Heart right ventricle (tissue), 16 donors: ENCODE measurements around the gene CMIP. TPM values are rescaled to one million over a fixed set of nuclear protein-coding genes. Genes with fewer than 3 reads are reported as not detected.

Experiments
- ATAC-seq, 8 donors: fragments of 200-7000 bp; cut with Tn5 transposase; one replicate each; pipeline ENCODE4 v1.9.1; 2020; ENCODE audit warnings: mild to moderate bottlenecking in 8 of 8, moderate library complexity in 8 of 8, moderate number of reproducible peaks in 1 of 8
- DNase-seq, 2 donors: peaks; one replicate each; pipeline ENCODE4 v3.0.0-alpha.2; 2020
- H3K27ac ChIP-seq, 10 donors: fragments of 200-600 bp; sonication (generic) in 2 of 10; one replicate each; pipeline versions ENCODE4 v1.5.0 to v1.8.0; 2020 to 2022; ENCODE audit warnings: mild to moderate bottlenecking in 3 of 10
- H3K27me3 ChIP-seq, 7 donors: fragments of 200-600 bp; one replicate each; pipeline ENCODE4 v1.8.0; 2021 to 2022; ENCODE audit warnings: mild to moderate bottlenecking in 2 of 7
- H3K36me3 ChIP-seq, 9 donors: fragments of 200-600 bp; sonication (generic) in 1 of 9; one replicate each; pipeline versions ENCODE4 v1.5.0 to v1.8.0; 2020 to 2022; ENCODE audit warnings: mild to moderate bottlenecking in 2 of 9
- H3K4me1 ChIP-seq, 9 donors: fragments of 200-600 bp; sonication (generic) in 1 of 9; one replicate each; pipeline versions ENCODE4 v1.5.0 to v1.8.0; 2020 to 2022; ENCODE audit warnings: mild to moderate bottlenecking in 4 of 9
- H3K4me3 ChIP-seq, 10 donors: fragments of 200-600 bp; sonication (generic) in 2 of 10; one replicate each; pipeline versions ENCODE4 v1.5.0 to v1.8.0; 2020 to 2022; ENCODE audit warnings: mild to moderate bottlenecking in 7 of 10, moderate library complexity in 2 of 10
- H3K9me3 ChIP-seq, 11 donors: fragments of 200-600 bp in 10 of 11; sonication (generic) in 2 of 11; one replicate each; pipeline versions ENCODE4 v1.5.0 to v1.8.0; 2013 to 2022; ENCODE audit warnings: mild to moderate bottlenecking in 2 of 11, control low read depth in 1 of 11, moderate library complexity in 1 of 11
- WGBS, 2 donors: extraction: QIAGEN DNeasy Blood & Tissue Kit; methylation state at CpG; one replicate each; pipeline ENCODE4 v1.1.7; 2013; ENCODE audit warnings: inconsistent platforms in 1 of 2; 5-methylcytosine and 5-hydroxymethylcytosine counted together
- intact Hi-C, 10 donors: fragments of 100-400 bp; cut with DNase I; formaldehyde crosslinking; loops; one replicate each; pipeline versions ENCODE4 v1.11.1 to v1.14.2; 2022
- polyA plus RNA-seq, 2 donors: library from polyadenylated mRNA; stranded (reverse); fragments of 200-250 nt; gene quantifications; one replicate each; pipeline ENCODE4 v1.2.3, GENCODE V29; 2013
- total RNA-seq, 10 donors: library from RNA; stranded (reverse); fragmentation: NEBNext Ultra II Directional in 3 of 10; extraction: Animal tissue kit (Norgen Biotek cat#: 25700) in 3 of 10; gene quantifications; one replicate each; pipeline versions ENCODE4 v1.2.1 to v1.2.4, GENCODE V29; 2021 to 2023
- TF ChIP-seq, protein P1 (sequence below), 9 donors: fragments of 200-600 bp; sonication (generic) in 2 of 9; IDR thresholded peaks; one replicate each; pipeline versions ENCODE4 v1.5.0 to v1.8.0; 2021 to 2022; ENCODE audit warnings: antibody characterized with exemption in 9 of 9, mild to moderate bottlenecking in 5 of 9, moderate library complexity in 1 of 9
- donor health status: Arrhythmogenic right ventricular cardiomyopathy.
- donor health status: ischemic (EF 13 %, LVEDD 7.1; RV severe dilation, severe dysfunction).
- donor health status: healthy with polysubstance abuse.
- donor health status: DM: no; HTN: yes; CAD: no.
- donor health status: DM: no; HTN: no; CAD: no.
- donor health status: ischemic (EF 25% LVEDD 6.9; RV normal size, moderate dysfunction).
- donor health status: ischemic (EF 25% LVEDD 5.7; RV mildly dilated, moderate dysfunction).
- donor health status: healthy.
- donor health status: DM: yes; HTN: yes; CAD: no.
- donor health status: Ischemic cardiomyopathy.
- donor health status: ischemic (EF 35%, LVEDD 5.7; RV mildly dilated, moderate dysfunction).
- donor health status: nonischemic (EF 11% LVEDD 7.7; RV severe dilation, severe dysfunction).
- donor health status: DM: yes; HTN: yes; CAD: no.
- donor health status: PGD.
- donor health status: ischemic (EF 29% LVEDD 5.4; RV normal size, mild dysfunction).
- donor health status: nonischemic (EF 23%, LVEDD 6.1; RV moderate dilation, normal function).

CMIP gene
- total and polyA plus RNA-seq, 12 donors = 5.4 to 32.8 (median 13.0) TPM

DNA sequence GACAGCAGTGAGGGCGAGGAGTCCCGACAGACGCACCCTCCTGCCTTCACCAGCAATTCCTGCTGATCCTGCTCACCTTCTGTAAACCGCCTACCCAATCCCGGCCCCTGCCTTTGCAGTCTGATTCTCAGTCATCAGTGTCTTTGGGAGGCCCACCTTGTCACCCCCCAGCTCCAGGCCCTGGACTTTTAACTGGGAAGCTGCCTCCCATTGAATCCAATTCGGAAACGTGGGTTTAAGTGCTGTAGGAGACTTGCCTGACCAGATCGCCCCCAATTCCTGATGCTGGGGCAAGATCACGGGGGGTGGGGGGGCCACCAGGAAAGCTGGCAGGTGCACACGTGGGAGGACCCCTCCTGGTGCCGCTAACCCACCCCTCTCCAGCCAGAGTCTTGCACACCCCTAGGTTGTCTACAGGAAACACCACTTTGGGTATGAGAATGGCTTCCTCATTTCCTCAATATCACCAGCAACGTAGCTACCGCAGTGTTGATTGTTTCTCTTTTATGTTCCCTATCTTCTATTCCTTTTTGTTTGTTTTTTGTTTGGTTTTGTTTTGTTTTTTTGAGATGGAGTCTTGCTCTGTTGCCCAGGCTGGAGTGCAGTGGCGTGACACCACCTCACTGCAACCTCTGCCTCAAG, 46.6 kb upstream of the CMIP start:
- H3K27ac ChIP-seq = peak overlapping the region in 3 of 10 donors; percentile 7 to 41 (median 22)
- 79 to 83% methylated on average over 14 of the region's 14 CpGs for WGBS, 2 donors
- intact Hi-C loops = no loop called here
- ATAC-seq (no peak), DNase-seq (no peak)
- no peaks in the 10 kb centered on the region for H3K36me3 ChIP-seq
- H3K9me3 ChIP-seq = peaks cover 0 to 14% (median 0%) of the 10 kb centered on the region in 11 donors
- H3K27me3 ChIP-seq = no peaks in the 10 kb centered on the region
- H3K4me3 ChIP-seq = no peak overlapping the region
- peaks cover 6 to 55% (median 25%) of the 10 kb centered on the region in 9 donors for H3K4me1 ChIP-seq
- TF ChIP-seq, protein P1, sequence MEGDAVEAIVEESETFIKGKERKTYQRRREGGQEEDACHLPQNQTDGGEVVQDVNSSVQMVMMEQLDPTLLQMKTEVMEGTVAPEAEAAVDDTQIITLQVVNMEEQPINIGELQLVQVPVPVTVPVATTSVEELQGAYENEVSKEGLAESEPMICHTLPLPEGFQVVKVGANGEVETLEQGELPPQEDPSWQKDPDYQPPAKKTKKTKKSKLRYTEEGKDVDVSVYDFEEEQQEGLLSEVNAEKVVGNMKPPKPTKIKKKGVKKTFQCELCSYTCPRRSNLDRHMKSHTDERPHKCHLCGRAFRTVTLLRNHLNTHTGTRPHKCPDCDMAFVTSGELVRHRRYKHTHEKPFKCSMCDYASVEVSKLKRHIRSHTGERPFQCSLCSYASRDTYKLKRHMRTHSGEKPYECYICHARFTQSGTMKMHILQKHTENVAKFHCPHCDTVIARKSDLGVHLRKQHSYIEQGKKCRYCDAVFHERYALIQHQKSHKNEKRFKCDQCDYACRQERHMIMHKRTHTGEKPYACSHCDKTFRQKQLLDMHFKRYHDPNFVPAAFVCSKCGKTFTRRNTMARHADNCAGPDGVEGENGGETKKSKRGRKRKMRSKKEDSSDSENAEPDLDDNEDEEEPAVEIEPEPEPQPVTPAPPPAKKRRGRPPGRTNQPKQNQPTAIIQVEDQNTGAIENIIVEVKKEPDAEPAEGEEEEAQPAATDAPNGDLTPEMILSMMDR (IDR thresholded peaks at IDR 0.05) = no peak

DNA sequence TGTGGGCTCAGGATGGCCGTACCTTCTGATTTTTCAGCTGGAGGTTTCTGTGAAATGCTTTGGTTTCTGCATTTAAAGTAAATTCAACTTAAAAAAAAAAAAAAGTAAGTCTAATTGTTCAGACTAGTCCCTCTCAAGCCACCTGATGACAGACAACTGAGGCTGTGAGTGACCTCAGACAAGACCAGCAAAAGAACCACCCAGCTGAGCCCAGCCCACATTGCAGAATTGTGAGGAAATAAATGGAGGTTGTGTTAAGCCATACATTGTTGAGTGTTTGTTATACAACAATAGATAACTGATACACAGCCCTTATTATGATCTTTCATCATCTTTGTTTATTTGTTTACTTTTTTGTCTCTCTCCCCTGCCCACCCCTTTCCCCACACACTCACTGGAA, 44.7 kb upstream of the CMIP start:
- Histone ChIP-seq H3K27ac (no peak overlapping the region), H3K36me3 (no peaks in the 10 kb centered on the region), H3K9me3 (peaks cover 0 to 14% (median 0%) of the 10 kb centered on the region in 11 donors), H3K4me1 (peaks cover 7 to 58% (median 26%) of the 10 kb centered on the region in 9 donors), H3K27me3 (no peaks in the 10 kb centered on the region), H3K4me3 (no peak overlapping the region)
- TF ChIP-seq, protein P1 (IDR thresholded peaks at IDR 0.05) = no peak
- 97 to 100% methylated on average over 1 of the region's 1 CpG for WGBS, 2 donors
- ATAC-seq (no peak), DNase-seq (no peak)
- intact Hi-C loops = loop anchor here in 8 of 10 donors (2.0 to 10.0 kb wide), 8 partner anchors 31 to 337 kb away; no protein-coding TSS in a partner anchor

DNA sequence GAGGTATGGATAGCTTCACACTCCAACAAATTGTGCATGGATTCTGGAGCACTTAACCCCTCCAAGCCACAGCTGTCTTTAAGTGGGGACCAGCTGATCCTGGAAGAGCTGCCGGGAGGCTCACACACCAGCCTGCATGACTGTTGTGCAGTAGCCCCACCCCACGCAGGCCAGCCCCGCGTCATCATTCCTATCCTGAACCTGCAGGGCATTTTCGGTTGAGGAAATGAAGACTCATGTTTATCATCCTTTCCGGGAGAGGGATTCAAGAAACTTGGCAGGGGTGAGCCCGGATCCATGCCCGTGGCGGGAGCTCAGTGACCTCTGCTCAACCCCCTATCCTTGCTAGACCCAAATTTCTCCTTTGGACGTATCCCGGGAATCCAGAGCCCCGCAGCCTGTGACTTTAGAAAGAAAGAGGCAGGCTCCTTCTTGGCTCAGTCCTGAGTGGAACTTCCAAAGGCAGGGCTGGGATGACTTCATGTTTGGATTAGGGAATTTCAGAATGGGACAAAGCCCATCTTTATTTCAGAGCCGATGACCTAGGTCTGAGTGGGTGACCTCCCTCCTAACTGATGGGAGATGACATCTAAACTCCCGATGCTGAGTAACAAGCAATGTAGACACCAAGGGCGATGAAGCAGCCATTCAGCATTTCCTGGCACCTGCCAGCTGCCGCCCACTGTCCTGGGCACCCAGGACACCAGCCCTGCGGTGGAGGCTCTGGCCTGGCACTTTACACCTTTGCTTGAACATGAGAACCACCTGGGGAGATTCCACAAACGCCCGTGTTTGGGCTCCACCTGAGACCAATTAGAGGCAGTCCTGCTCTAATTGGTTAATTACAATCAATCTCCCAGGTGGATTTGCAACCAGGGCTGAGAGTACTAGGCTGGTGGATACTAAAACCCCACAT, 43.3 kb upstream of the CMIP start:
- H3K27me3 ChIP-seq = no peaks in the 10 kb centered on the region
- ATAC-seq (peak in 6 of 8 donors; percentile 11 to 52 (median 40)), DNase-seq (peak in 1 of 2 donors; percentile 60)
- H3K4me3 ChIP-seq = no peak overlapping the region
- H3K9me3 ChIP-seq = peaks cover 0 to 14% (median 0%) of the 10 kb centered on the region in 11 donors
- peak overlapping the region in 3 of 10 donors; percentile 29 to 44 (median 36) for H3K27ac ChIP-seq
- H3K4me1 ChIP-seq = peaks cover under 1 to 44% (median 14%) of the 10 kb centered on the region in 9 donors
- no peaks in the 10 kb centered on the region for H3K36me3 ChIP-seq
- intact Hi-C loops = loop anchor here in 8 of 10 donors (2.0 to 10.0 kb wide), 8 partner anchors 32 to 336 kb away; no protein-coding TSS in a partner anchor
- WGBS, 2 donors = 51 to 60% methylated on average over 19 of the region's 19 CpGs
- TF ChIP-seq, protein P1 (IDR thresholded peaks at IDR 0.05) = no peak

DNA sequence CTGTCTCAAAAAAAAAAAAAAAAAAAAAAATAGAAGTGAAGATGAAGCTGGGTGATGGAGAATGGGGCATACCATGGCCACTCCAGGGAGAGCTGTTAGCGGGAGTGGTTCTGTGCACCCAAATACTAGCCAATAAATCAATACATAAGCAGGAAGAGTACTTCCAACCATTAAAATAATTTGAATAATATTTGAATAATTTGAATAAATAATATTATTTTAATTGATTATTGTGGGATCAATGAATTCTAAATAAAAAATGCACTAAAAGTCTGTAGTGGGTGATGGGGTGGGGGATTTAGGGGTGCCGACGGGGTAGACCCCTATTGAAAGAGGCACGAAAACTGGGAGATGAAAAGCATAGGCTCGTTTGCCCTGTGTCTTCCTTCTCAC, 41.4 kb upstream of the CMIP start:
- Histone ChIP-seq H3K4me1 (peaks cover 0 to 36% (median 11%) of the 10 kb centered on the region in 9 donors), H3K27me3 (no peaks in the 10 kb centered on the region), H3K36me3 (no peaks in the 10 kb centered on the region), H3K9me3 (peaks cover 0 to 14% (median 0%) of the 10 kb centered on the region in 11 donors), H3K27ac (peak overlapping the region in 1 of 10 donors; percentile 34), H3K4me3 (peak overlapping the region in 1 of 10 donors; percentile 44)
- no peak for ATAC-seq
- no peak for DNase-seq
- 25 to 28% methylated on average over 5 of the region's 5 CpGs for WGBS, 2 donors
- TF ChIP-seq, protein P1 (IDR thresholded peaks at IDR 0.05) = no peak
- intact Hi-C loops = loop anchor here (1.0 to 10.0 kb wide), 13 partner anchors 36 to 334 kb away; no protein-coding TSS in a partner anchor
